GM04503 (cell line): ENCODE measurements around the gene PARVB.

Experiments
- DNase-seq: peaks from one replicate; pipeline ENCODE4 v3.0.0-alpha.2; 2012; ENCODE audit warnings: low read depth

The PARVB gene

GRCh38 chr22:44024288-44024921 lies at the start of gene PARVB:
TSS of gene PARVB (plus strand) at chr22:44024302. CDS start at chr22:44024340, 38 bp downstream.
- no peak for DNase-seq

- no peak for DNase-seq
These were observed 49.1 kb upstream of the PARVB start for GRCh38 chr22:43975041-43975440.

- no peak for DNase-seq
These were observed 47.0 kb upstream of the PARVB start for GRCh38 chr22:43976861-43977795.

GRCh38 chr22:43978558-43978957 lies 45.5 kb upstream of the PARVB start:
- no peak for DNase-seq

GRCh38 chr22:43980579-43980978 lies 43.5 kb upstream of the PARVB start:
- DNase-seq, result no peak

- DNase-seq, result no peak
These were observed 43.1 kb upstream of the PARVB start for GRCh38 chr22:43980996-43981395.

- DNase-seq, result no peak
These were observed 40.3 kb upstream of the PARVB start for GRCh38 chr22:43983808-43984207.

GRCh38 chr22:43985532-43985931 lies 38.6 kb upstream of the PARVB start:
- no peak for DNase-seq

GRCh38 chr22:43988116-43988820 lies 35.8 kb upstream of the PARVB start:
- DNase-seq, result no peak

- DNase-seq, result no peak
These were observed 35.1 kb upstream of the PARVB start for GRCh38 chr22:43988960-43989359.

GRCh38 chr22:43990044-43990443 lies 34.1 kb upstream of the PARVB start:
- DNase-seq, result no peak

GRCh38 chr22:43991316-43992020 lies 32.6 kb upstream of the PARVB start:
- no peak for DNase-seq

- DNase-seq, result peak; percentile 89
These were observed 31.7 kb upstream of the PARVB start for GRCh38 chr22:43992331-43992821.

GRCh38 chr22:43993072-43993760 lies 30.9 kb upstream of the PARVB start:
- DNase-seq, result peak; percentile 11

GRCh38 chr22:43994006-43994405 lies 30.1 kb upstream of the PARVB start:
- no peak for DNase-seq

- no peak for DNase-seq
These were observed 29.7 kb upstream of the PARVB start for GRCh38 chr22:43994416-43994815.

GRCh38 chr22:43995057-43995685 lies 28.9 kb upstream of the PARVB start:
- DNase-seq, result no peak

GRCh38 chr22:43995798-43996169 lies 28.3 kb upstream of the PARVB start:
- DNase-seq, result no peak

- DNase-seq, result no peak
These were observed 27.7 kb upstream of the PARVB start for GRCh38 chr22:43996170-43996980.

GRCh38 chr22:43996981-43997265 lies 27.2 kb upstream of the PARVB start:
- DNase-seq, result no peak
